GM19238 (cell line): Measurements from ENCODE around the gene VTI1A.

Experiments
- DNase-seq: peaks from one replicate; pipeline ENCODE4 v3.0.0; 2011; ENCODE audit warnings: low spot score; ENCODE audit not compliant: insufficient read length

VTI1A gene

DNA sequence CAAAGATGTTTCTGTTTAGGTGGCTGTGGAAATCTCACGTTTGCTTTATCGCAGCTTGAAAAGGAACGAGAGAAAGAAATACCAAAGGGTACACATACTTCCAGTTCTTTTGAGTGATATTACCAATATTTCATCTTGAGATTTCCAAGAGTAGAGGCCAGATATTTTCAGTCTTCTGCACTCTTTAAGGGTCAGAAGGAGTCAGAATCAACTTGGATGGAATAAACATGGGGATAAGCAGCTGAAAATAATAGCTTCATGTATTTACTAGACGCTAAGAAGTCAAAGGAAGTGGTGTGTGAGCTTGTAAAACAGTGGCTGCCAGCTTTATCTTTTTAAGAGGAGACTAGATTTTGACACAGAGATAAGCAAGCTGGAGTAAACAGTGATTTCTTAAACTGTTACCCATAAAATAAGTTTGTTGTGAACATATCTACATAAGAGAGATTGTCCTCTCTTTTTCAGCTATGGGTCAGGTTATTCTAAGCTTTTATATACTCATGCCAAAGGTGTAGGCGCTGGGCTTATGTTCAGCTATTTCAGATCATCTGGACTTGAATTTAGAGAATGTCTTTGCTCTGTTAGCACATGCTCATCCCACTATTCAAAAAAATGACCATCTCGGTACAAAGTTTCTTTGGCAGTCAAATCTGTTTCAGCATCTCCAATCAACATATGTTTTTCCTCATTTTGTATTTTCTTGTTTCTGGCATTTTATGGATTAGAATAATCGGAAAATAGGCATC, 332.2 kb downstream of the VTI1A start:
- DNase-seq: no peak

- DNase-seq: no peak
These were observed 335.3 kb downstream of the VTI1A start for GRCh38 chr10:112782200-112782907.

DNA sequence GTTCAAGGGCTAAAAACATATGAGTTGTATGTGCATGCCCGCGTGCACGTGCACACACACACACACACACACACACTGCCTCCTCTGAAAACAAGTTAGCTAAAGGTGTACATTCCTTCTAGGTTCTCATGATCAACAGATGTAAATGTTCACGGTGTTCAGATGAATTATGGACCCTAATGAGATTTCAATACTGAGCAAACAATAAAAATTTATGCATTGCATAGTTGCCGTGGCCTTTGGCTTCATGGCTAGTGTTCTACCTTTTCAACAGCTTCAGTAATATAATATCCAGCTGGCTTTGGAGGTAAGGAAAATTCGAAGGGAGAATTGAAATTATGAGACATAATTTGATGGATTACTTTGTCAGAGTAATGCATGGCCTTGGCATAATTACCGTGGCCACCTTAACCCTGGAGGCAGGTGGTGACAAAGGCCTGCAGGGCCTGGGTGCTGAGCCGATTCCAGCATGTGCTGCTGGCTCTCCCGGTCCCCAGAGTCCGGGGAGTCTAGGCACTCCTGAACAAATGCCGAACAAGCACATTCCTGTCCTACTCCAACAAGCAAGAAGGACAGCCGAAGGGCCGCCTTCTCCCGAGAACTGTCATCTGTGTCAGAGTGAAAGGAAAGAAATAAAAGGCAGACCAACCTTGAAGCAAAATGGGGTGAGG, 336.5 kb downstream of the VTI1A start:
- no peak for DNase-seq

DNA sequence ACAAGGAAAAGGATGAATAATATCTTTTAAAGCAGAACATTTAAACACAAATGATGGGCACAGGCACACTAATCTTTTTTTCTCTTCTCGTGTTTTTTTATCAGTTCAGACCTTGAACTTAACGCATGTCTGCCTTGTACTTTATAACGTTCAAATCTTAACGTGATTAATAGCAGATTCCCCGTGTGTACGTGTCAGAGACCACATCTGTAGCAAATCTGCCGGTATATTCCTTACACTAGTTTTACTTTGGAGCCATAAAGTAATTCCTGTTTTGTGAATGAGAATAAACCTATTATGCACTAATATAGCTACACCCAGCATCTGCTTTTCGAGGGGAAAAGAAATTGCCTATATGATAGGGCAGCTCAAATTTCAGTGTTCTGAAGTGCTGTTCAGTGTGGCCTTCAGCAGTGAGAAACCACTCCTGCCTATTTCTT, 337.0 kb downstream of the VTI1A start:
- no peak for DNase-seq

DNA sequence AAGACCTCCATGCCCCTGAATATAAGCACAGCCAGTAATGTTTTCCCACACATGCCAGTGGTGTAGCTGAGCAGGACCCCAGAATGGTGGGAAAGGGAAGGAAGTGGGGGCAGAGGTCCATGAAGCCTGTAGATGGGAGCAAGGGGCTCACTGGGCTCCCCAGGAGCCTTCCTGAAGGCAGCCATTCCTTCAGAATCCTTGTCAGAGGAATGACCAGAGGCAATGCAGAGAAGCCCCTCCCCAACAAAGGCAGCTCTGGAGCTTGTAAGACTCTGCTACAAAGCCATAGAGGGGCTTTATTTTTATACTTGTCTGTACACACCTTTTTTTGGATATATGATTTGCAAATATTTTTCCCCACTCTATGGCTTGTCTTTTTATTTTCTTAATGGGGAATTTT, 338.1 kb downstream of the VTI1A start:
- DNase-seq: no peak

DNA sequence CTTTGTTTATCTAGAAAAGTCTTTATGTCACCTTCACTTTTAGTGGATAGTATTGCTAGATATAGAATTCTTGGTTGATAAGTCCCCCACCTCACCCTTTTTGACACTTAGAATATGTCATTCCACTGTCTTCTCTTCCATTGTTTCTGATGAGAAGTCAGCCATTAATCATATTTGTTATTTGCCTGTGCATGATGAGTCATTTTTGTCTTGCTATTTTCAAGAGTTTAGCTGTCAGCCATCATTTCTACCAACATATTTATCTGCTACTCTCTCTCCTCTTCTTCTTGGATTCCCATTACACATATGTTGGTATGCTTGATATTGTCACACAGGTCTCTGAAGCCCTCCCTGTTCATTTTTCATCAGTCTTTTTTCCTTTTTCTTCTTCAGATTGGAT, 342.2 kb downstream of the VTI1A start:
- DNase-seq: no peak

DNA sequence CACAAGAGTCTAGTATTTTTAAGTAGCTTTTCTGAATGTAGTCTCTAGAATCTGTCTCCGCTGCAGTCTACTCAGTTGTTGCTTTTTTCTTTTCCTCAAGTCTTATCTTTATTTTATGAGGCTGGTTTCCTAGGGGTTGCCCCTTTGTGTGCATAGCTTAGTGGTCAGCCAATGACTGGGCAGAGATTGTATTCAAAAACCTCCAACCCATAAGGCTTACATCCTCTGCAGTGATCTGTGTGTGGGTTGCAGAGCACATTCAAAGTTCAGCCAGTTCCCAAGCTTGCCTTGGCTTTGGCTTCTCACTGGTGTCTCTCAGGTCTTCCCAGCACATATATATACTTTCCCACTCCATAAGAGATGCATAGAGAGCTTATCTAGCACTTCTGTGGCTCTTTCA, 343.0 kb downstream of the VTI1A start:
- no peak for DNase-seq

GRCh38 chr10:112790921-112791320, 343.9 kb downstream of the VTI1A start:
- DNase-seq: no peak

GRCh38 chr10:112791447-112791846, 344.4 kb downstream of the VTI1A start:
- DNase-seq: no peak

GRCh38 chr10:112792487-112793201, 345.6 kb downstream of the VTI1A start:
- no peak for DNase-seq

GRCh38 chr10:112793202-112793921, 346.3 kb downstream of the VTI1A start:
- no peak for DNase-seq

DNA sequence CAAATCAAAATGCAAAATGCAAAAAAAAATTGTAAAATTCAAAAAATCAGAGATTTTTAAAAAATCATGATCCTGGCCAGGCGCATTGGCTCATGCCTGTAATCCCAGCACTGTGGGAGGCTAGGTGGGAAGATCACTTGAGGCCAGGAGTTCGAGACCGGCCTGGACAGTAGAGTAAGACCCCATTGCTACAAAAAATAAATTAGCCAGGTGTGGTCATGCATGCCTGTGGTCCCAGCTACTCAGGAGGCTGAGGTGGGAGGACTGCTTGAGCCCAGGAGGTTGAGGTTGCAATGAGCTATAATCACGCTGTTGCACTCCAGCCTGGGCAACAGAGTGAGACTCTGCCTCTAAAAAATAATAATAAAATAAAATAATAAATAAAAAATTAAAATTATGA, 347.2 kb downstream of the VTI1A start:
- no peak for DNase-seq

- no peak for DNase-seq
These were observed 348.1 kb downstream of the VTI1A start for GRCh38 chr10:112795067-112795466.

DNA sequence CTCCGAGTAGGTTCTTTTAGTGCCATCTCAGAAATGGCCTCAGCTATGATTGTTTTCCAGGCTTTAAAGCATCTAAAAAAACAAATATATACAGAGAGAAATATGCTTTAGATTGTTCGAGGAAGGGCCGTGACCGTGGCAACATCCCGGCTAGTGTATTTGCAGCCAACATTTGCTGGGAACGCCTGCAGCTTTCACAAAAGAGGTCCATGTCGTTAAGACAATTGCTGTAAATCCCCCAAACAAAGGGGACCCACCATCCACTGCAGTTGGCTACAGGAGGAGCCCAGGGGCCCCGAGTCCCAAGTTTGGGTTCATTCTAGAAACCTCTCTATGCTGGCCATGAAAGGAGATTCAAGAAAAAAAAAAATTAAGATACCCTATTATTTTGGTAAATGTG, 350.2 kb downstream of the VTI1A start:
- no peak for DNase-seq

DNA sequence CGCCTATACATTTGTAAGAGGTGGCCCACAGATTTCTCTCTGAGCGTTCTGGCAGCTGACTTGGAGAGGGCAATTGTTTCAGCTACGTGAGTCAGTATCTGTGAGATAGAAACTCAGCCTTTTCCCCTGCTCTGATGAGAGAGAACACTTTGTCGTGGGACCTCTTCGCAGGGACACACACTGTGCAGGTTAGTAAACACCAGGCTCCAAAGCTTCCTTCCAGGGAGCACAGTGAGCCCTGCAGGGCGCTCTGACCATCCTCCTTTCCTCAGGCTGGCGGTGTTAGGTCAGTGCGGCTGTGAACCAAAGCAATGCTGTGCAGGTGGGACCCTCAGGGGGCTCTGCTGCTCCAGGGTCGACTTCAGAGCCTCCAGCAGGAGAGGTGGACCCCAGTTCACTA, 350.8 kb downstream of the VTI1A start:
- DNase-seq: no peak

DNA sequence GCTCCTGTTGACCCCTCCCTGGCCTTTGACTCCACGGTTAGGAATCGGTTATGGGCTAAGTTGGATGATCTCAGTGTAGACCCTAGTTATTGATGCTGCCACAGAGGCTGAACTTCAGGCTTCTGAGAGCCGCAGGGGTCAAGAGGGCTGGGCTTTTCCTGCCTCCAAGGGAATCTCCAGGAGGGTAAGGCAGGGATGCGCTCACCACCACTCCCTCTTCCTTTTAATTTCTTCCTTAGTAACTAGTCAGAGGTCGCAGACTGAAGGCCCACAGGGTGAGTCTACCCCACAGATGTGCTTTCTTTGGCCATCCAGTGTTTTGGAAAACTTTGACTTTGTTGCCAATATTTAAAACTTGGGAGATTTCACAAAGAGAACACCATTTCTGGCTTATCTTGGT, 352.0 kb downstream of the VTI1A start:
- no peak for DNase-seq

DNA sequence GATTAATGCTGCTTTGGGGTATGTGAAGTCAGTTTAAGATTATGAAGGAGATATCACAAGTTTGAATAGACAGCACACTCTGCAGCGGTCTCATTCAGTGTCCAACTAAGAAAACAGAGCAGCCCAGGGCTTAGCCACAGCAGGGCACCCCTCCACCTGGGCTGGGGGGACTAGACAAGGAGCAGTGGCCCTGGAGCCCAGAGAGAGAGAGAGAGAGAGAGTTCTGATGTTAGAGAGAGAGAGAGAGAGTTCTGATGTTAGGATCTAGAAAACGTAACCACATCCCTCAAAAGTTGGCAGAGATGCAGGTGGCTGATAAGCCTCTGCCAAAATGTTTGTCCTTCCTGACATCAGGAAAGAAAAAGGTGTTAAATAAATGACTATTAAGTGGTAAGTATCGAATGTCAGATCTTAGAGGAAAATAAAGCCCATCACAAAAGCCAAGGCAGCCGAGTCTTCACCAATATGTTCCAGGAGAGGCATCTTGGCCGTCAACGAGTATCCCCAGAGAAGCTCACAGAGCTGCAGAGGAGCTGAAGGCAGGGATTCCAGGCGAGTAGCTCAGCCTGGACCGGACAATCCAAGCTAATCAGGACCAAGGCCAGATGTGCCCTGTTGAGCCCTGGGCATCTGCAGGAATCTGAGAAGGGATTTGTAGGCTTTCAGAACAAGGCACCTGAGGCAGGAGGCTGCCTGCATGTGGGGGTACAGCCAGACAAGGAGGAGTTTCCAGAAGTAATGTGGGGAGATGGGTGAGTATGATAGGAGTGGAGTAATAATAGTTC, 352.9 kb downstream of the VTI1A start:
- DNase-seq: no peak

GRCh38 chr10:112801004-112801403, 354.0 kb downstream of the VTI1A start:
- DNase-seq: no peak

GRCh38 chr10:112801748-112802147, 354.7 kb downstream of the VTI1A start:
- no peak for DNase-seq

DNA sequence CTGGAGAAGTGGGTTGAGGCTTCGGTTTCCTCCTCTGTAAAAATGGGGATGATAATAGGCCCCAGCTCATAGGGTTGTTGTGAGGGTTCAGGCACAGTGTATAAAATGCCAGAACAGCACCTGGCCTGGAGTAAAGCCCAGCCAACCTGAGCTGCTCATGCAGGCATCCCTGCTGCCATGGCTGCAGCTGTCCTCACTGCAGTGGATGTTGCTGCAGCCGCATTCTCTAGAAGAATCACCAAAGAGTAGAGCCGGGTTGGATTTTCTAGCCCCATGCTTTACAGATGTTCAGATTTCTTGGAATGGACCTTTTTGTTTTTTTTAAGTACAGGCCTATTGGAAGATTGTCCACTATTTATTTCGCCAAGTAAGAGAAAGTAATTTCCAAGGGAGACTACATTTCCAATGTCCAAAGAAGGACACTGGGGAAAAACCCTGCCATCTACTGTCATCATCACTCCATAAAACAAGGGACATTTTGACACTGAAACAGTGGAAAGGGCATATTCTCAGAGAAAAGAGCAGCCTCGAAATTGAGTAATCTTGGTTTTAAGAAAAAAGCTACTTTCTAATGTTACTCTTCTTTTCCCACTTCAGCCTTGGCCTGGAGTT, 355.5 kb downstream of the VTI1A start:
- DNase-seq: no peak
